Stimulated activated CD4-positive, alpha-beta T cell treated with anti-CD3 and anti-CD28 coated beads, Interleukin-4, amount 100 ng/mL, for 48 hours (primary cell): ENCODE measurements around the gene OR9A4.
"Not testable (repeated sequence)": the region's sequence is repeated elsewhere in the genome, so short reads cannot be mapped to it uniquely, and the experiment has no call there.

ENCODE experiments used
- DNase-seq, 2 donors: peaks; one replicate each; pipeline ENCODE4 v3.0.0-alpha.2; 2020; ENCODE audit warnings: low read depth in 2 of 2

Gene OR9A4, protein sequence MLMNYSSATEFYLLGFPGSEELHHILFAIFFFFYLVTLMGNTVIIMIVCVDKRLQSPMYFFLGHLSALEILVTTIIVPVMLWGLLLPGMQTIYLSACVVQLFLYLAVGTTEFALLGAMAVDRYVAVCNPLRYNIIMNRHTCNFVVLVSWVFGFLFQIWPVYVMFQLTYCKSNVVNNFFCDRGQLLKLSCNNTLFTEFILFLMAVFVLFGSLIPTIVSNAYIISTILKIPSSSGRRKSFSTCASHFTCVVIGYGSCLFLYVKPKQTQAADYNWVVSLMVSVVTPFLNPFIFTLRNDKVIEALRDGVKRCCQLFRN

DNA sequence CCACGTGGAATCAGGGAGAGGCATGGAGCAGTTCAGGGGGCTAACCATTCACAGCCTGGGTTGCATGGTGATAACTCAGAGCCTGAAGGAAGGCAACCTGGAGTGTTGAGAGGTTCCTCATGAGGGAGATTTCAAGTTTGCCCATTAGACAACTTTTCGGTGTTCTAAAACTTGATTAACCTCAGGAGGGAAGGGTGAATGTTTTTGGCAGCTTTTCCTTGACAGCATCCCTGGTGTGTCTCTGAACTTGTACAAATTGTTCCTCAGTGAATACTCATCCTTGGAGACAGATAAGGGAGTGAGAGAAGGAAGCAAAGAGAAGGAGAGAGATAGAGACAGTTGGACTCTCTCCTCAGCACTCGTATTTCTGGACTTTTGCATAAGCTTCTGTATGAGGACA lies at the start of gene OR9A4:
OR9A4 (plus strand) TSS at position 301 of the 400 bp plus-strand sequence. CDS start 2,477 bp downstream, outside the sequence.
- no peak for DNase-seq

DNA sequence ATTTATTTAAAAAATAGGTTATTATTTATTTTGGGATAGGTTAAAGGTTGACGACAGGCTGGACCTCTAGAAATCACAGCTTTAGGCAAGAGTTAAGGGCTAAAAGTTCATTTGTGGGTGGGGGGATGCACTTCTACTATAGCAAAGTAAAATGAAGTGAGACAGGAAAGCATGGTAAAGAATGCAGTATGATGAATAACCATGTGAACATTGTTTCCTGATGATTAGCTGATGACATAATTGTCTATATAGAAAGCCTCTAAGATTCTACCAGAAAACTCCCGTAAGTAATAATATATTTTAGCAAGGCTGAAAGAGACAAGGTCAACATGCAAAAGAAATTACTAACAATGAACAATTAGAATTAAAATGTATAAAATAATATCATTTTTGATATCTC lies 49.2 kb upstream of the OR9A4 start:
- no peak for DNase-seq

DNA sequence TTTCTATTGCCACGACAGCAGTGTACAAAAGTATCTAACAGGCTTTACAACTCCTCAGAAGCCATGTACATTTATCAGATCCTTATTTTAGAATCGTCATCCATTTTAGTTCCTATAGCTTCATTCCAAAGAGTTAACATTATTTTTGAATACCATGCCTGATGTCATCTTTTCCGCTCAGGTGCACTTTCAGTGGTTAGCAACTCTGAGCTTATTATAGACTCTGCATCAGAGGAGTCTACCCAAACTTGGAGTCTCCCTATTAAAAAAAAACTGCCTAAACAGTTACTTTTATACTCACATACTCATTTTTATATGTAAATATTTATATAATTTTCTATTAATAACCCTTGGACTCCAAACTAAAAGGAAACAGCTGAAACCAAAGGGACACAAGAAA lies 43.3 kb upstream of the OR9A4 start:
- DNase-seq = no peak

DNA sequence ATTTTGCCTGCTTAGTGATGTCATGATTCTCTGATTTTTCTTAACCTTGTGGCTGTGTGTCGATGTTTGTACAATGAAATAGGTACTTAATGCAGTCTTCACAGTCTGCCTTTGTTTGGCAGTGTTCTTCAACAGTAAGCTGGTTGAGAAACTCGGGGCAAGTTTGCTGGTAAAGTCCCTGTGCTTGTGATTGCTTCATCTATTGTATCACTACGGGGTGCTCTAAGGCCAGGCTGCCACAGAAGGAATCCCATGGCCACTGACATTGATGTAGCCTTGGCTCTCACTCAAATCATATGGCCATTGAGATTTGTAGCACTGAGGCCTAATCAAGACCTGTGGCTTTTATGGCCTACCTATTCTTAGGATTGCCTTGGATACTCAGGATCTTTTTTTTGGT lies 41.4 kb upstream of the OR9A4 start:
- DNase-seq = no peak

DNA sequence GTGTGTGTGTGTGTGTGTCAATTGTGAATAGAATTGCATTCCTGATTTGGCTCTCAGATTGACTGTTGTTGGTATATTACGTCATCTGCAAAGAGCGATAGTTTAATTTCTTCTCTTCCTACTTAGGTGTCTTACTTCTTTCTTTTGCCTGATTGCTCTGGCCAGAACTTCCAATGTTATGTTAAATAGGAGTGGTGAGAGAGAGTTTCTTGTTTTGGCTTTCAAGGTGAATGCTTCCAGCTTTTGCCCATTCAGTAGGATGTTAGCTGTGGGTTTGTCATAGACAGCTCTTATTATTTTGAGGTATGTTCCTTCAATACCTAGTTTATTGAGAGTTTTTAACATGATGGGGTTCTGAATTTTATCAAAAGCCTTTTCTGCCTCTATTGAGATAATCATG lies 40.7 kb upstream of the OR9A4 start:
- DNase-seq = no peak

DNA sequence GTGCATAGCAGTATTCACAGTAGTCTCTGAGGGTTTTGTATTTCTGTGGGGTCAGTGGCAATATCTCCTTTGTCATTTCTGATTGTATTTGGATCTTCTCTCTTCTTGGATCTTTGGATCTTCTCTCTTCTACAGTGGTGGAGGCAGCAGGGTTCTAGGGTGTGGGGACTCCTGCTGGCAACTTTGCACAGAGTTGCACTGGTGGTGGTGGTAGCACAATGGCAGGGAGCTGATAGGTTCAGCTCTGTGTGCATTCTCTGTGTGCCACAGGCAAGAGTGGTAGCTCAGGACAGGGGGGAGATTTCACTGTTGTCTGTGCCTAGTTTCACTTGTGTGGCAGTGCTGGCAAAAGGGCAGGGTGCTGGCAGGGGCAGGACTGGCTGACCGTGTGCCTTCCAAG lies 39.8 kb upstream of the OR9A4 start:
- no peak for DNase-seq

DNA sequence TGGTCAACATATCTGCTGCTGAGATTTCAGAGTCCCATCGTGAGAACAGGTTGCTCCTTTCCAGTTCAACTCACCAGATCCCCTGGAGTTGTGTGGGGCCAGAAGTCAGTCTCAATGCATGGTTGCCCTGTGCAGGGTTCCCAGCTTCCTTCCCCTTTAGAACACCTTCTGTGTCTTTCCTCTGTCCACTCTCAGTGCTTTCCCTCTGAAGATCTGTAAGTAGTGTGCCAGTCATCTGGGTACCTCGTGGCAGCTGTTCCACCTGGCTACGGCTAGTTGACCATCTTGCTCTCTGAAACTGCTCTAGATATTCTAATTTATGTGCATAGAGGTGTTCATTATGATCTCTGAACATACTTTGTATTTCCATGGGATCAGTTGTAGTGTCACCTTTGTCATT lies 38.8 kb upstream of the OR9A4 start:
- DNase-seq = no peak

DNA sequence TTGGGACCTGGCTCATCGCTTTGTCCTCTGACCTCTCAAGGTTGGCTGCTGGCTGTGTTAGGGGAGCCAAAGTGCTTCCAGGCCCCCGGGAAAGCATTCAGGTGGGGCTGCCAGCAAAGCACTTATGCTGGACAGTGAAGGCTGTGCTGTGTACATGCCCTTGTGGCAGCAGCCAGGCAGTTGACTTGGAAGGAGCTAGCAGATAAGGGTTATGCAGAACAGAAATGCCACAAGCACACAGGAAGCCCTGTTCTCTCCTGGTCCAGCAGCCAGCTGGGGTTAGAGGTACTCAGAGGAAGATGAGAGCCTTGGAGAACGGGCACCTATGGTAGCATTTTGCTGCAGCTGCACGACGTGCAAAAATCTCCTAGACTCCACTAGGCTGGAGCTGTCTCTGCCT lies 35.2 kb upstream of the OR9A4 start:
- no peak for DNase-seq

DNA sequence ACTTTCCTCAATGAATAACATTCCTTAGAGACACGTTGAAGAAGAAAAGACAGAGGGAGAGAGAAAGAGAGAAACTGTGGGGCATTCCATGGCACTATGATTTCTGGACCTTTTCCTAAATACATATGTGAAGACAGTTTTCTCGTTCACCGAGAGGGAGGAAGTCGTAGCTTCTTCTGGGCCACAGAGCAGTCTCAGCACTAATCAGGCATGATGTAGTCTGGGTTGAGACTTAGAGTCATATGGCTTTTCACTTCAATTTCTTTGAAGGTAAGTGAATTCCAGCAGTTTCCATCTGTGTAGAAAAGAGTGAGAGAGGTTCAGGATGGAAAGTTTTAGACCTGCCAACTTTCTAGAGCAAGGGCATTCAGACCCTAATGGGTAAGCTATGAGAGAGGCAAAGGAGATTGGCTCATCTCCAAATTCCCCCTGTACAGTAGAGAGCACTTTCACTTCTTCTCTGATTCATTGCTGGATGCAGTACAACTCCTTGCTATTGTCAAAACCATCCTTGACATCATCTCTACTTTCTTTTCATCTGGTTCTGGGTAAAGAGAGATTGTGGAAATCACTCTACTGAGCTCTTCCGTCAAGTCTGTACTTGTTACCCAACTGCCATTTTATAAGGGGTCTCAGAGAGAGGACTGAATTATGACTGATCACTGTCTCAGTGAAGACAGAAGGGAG lies 31.5 kb upstream of the OR9A4 start:
- DNase-seq = no peak

DNA sequence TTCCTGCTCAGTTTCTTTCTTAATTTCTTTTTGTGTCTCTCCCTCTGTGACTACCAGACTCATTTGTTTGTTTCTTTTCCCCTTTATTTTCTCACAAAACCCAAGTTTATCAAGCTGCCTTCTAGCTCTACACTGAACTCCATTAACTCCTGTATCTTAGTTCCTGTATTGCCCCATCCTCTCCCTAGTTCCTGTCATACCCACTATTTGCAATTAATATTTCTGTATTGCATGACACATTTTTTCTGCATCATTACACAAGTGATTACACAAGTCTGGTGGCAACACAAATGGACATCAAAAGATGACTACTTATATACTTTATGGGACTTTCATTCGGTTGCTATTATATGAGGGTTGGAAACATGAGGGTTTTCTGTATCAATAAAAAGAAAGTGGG lies 26.9 kb upstream of the OR9A4 start:
- DNase-seq = no peak

DNA sequence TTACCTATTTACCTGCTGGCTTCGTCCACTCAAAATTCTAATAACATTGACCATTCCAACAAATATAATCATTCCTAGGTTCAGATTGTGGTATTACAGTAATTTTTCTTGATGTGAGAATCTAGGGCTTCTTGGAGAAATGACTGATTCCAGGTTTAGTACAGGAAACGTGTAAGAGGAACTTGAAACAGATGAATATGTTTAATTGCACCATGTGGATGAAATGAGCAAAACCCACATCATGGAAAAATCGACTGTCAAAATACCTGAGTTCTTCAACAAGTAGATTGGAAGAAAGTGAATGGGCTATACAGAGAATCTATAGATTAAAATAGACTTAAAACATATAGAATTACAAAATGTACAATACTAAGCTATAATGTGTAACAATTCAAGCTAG lies 24.9 kb upstream of the OR9A4 start:
- DNase-seq = no peak

DNA sequence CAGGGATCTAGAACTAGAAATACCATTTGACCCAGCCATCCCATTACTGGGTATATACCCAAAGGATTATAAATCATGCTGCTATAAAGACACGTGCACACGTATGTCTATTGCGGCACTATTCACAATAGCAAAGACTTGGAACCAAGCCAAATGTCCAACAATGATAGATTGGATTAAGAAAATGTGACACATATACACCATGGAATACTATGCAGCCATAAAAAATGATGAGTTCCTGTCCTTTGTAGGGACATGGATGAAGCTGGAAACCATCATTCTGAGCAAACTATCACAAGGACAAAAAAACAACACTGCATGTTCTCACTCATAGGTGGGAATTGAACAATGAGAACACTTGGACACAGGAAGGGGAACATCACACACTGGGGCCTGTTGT lies 16.8 kb upstream of the OR9A4 start:
- not testable (repeated sequence) for DNase-seq

DNA sequence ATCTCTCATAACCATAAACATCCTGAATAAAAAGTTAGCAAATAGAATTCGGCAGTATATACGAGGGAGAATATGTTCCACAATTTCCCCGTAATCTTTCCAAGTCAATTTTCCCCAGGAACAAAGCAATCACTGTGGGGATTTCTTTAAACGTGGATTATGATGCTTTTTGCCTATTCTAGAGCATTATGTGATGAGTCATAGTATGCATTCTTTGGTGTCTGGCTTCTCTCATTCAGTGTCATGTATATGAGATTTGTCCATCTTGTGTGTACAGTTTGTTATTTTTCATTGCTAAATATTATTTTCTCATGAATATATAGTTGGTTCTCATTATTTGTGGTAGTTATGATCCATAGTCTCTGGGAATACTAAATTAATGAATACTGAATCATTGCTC lies 9.9 kb upstream of the OR9A4 start:
- DNase-seq = no peak

DNA sequence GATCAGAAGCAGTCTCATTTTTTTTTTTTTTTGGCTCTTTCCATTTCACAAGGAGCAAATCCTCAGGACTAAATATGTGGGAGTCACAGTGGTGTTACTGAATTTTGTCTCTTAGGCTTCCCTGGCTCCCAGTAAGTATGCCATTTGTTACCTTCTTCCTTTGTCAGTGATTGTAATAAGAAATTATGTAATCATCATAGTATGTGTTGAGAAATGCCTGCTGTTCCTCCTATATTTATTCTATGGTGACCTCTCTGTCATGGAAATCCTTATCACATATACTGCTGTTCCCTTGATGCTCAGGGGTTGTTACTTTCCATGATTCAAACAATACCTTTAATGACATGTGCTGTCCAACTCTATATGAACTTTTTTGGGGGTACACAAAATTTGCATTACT lies 4.8 kb upstream of the OR9A4 start:
- no peak for DNase-seq

DNA sequence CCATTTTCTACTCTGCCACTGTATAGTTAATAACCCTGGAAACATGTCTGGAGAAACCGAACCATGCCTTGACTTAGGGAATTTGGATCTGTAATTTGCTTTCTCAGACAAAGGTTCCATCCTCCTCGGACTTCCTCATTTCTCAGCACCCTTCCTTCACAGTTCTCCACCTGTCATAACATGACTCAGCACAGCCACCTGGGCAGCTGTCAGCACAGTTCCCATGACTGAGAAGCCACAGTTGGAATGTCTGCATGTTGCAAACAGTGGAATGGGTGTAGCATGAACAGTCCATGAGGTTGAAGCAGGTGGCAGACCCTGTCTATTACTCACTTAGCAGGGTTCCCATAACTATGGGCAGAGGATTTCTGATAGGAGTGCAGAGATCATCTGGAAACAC lies 634 bp upstream of the OR9A4 start:
- DNase-seq = no peak

DNA sequence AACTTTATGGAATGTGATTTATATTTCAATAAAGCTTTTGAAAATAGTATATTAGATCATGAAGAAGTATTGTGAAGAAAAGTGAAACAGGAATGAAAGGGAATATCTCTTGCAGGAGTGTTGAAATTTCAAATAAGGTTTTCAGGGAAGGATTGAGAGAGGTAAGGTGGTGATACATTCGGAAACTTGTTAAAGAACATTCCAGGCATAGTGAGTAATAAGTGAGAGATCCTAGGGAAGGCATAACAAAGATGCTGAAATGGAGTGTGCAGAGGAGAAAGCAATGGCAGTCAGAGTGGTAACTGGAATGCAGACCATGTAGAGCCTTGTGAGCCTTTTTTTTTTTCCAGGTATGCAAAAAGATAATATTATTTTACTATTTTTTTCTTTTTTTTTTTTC lies 4.1 kb downstream of the OR9A4 start:
- no peak for DNase-seq

DNA sequence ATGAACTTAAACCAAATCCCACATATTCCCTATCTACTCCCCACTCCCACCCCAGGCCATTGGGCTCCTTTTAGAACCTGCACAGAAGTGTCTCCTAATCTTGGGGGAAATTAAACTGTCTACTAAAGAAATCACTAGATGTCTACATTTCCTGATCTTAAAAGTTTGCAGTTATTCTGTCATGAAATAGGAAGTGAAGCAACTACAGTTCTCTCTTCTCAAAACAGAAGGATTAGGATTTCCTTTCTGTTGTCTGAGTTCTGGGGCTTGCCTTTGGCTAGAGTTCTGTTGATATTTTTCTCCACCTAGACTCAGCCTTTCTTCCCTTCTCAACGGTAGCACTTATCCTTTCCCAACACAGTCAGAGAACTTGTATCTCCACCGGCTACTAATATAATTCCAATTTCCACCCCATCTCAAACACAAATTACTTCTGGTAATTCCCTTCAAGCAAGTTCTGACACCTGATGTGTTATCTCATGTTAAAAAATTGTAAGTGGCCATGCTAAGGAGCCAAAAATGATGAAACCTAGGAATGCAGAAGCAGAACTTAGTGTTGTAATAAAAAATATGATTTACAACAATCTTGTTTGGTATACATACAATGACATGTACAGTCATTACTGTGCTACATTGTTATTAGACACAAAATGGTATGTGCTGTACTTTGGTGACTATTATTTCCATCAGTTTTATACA lies 12.1 kb downstream of the OR9A4 start:
- no peak for DNase-seq

DNA sequence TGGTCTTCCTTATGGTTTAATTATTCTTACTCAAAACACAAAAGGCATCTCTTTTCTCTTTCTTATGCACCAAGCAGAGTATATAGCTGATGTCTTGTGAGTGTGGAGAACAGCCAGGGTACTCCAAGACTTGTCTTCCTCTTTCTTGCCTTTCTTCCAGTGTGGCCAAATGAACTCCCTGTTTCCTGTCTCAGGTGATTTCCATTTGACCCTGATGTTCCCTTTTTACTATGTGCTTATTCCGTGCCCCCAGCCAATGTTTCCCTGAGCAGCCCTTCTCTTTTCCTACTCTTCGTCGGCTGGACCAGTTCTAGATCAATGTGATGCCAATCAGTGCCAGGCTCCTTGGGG lies 12.6 kb downstream of the OR9A4 start:
- DNase-seq = no peak

DNA sequence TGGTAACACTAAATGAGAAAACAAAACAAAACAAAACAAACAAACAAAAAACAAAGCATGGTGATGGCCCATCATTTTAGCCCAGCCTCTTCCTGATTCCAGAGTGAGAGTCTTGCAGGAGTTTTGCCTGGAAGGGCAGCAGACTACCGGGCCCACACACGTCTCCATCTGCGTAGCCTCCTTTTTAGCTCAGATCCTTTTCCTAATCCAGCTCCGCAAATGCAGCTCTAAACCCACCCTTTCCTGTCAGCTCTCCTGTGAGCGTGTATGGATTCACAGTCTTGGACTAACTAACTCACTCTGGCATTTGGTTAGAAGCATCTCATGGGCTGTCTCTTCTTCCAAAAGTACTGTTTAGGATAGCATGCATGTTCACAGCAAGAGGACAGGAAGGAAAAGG lies 14.0 kb downstream of the OR9A4 start:
- no peak for DNase-seq

DNA sequence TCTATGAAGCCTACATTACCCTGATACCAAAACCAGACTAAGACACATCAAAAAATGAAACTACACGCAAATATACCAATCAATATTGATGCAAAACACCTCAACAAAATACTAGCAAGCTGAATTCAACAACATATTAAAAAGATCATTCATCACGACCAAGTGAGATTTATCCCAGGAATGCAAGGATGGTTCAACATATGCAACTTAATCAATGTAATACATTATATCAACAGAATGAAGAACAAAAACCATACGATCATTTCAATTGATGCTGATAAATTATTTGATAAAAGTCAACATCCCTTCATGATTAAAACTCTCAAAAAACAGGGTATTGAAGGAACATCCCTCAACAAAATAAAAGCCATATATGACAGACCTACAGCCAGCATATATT lies 24.9 kb downstream of the OR9A4 start:
- DNase-seq = no peak

DNA sequence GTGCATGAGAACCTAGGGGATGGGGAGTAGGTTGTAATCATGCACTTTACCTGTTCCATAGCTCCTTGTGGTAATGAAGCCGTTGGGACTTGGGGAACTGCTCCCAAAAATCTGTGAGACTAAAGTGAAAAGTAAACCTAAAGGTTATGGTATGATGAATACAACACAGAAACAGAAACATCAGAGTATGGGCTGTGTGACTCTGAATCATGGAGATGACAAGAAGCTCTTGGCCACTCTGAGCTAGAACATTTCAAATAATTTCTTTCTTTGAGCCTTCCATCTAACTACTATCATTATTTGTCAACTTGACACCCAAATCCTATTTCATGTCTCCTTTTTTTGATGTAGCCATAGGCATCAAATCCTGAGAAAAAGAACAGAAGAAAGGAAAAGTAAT lies 27.6 kb downstream of the OR9A4 start:
- no peak for DNase-seq

DNA sequence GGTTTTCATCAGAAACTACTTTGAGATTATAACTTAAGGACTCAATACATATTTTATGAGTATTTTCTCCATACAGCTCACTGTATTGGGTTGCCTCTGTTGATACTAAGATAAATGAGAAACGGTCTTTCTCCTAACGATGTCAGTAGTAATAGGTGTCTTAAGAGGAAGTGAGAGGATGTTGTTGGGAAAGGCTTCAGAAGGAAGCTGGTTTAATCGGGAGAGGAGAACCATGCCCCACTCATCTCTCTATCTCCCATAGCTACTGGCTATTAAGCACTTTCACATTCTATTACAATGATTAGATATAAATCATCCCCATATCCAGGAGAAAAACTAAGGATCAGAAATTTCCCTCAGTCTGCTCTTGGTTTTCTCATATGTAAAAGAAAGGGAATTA lies 28.6 kb downstream of the OR9A4 start:
- no peak for DNase-seq

DNA sequence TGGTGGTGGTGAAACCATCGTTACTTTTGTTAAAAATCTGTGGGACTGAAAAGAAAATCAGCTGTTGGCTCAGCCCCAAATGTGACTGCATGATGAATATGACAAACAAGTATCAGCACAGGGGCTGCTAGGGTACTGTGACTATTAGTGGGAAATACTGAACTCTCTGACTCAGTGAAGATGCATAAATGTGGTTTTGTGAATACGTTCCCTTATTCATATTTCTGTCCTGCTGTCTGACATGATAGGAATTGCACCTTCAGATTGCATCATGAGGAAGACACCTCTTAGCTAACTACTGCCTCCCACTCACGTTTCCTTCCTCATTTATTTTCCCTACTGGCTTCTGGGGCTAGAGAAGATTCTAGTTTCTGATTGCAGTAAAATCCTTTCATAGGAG lies 29.2 kb downstream of the OR9A4 start:
- DNase-seq = no peak
